CD4-positive, alpha-beta T cell treated with Interleukin-6 at 100 ng/mL for 8 hours (primary cell): Measurements from ENCODE around the gene FOXD4L5.
"Not testable (repeated sequence)": the region's sequence is repeated elsewhere in the genome, so short reads cannot be mapped to it uniquely, and the experiment has no call there.

Experiments used
- DNase-seq: peaks from one replicate; pipeline ENCODE4 v3.0.0-alpha.2; 2020; ENCODE audit warnings: mixed read lengths, low spot score

The FOXD4L5 gene

DNA sequence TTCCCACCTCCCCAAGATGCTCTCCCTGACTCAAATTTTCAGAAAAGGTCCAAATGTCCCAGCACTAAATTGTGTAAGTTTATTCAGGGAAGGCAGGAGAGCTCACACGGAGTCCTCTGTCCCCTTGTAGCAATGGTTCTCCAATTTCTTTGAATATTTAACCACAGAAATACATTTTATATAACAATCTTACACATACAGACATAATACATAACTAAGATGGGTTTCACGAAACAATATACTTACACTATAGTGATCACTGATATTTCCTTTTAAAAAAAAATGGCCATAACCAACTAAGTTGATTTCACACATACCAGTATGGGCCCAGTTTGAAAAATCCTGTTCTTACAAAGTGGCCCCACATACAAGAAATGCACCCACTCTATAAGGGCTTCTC lies at the start of gene FOXD4L5:
TSS of gene FOXD4L5 (minus strand) at position 101 of the 400 bp plus-strand sequence. CDS start 832 bp downstream, outside the sequence.
- DNase-seq, result not testable (repeated sequence)

DNA sequence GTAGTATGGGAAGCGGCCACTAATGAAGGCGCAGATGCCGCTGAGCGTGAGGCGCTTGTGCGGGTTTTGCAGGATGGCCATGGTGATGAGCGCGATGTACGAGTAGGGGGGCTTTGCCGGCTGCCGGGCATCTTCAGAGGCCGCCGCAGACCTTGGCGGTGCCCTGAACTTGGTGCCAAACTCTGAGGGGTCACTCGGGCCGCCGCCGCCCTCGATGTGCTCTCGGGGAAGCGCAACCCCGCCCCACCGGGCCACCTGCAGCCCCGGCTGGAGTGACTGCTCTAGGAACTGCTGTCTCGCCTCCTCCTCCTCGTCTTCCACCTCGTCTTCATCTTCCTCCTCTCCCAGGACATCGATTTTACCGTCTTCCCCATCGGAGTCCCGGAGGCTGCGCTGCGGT lies 1.1 kb downstream of the FOXD4L5 start:
- DNase-seq, result not testable (repeated sequence)

DNA sequence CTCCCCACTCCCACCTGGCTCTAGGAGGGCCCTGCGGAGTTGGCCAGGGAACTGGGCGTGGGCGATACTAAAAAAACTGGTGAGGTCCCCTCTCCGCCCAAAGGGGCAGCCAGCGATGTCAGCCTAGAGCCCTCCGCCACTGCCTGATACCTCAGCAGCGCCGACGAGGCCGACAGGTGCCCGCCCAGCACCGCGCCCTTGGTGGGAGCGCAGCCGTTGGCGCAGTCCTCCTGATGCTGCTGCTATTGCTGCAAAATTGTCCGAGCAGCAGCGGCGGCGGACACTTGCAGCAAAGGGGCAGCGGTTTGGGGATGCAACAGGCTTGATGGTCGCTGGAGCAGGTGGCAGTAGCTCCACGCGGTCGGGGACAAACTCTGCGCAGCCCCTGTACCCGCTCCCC lies 2.0 kb downstream of the FOXD4L5 start:
- DNase-seq, result not testable (repeated sequence)
